Common myeloid progenitor, CD34-positive (primary cell): Measurements from ENCODE around the gene KRTAP11-1.

Experiments
- CTCF ChIA-PET: fragments of 350-600 bp; sonication (Branson Sonifier 250); formaldehyde crosslinking; loops from one replicate; lab custom pipeline; 2021; ENCODE audit warnings: antibody characterized with exemption; lab: Charles Lee
- POLR2A ChIA-PET: fragments of 350-600 bp; sonication (Branson Sonifier 250); formaldehyde crosslinking; loops from one replicate; lab custom pipeline; 2021; ENCODE audit warnings: antibody characterized with exemption; lab: Charles Lee
- DNase-seq, 3 donors: peaks; one replicate each; pipeline versions ENCODE4 v3.0.0 to v3.0.0-alpha.2; 2013
- H3K27ac ChIP-seq, 2 experiments: 1 replicate in 1 of 2; 2 replicates in 1 of 2; pipeline ENCODE4 v1.7.0; 2013; ENCODE audit warnings: inconsistent platforms in 2 of 2, low read length in 2 of 2, mild to moderate bottlenecking in 2 of 2, low read depth in 1 of 2, moderate library complexity in 1 of 2; ENCODE audit not compliant: severe bottlenecking in 2 of 2, insufficient read depth in 1 of 2, poor library complexity in 1 of 2
- H3K27me3 ChIP-seq, 5 experiments: replicated peaks in 2 of 5; 1 replicate in 3 of 5; 2 replicates in 2 of 5; pipeline versions ENCODE4 v1.6.1 to v1.7.0; 2013; ENCODE audit warnings: low read length in 4 of 5, mild to moderate bottlenecking in 2 of 5, moderate library complexity in 2 of 5, inconsistent platforms in 1 of 5; ENCODE audit not compliant: insufficient read depth in 5 of 5, control insufficient read depth in 4 of 5
- H3K36me3 ChIP-seq, 4 experiments: 1 replicate in 2 of 4; 2 replicates in 2 of 4; pipeline versions ENCODE4 v1.6.1 to v1.7.0; 2013; ENCODE audit warnings: low read length in 3 of 4, control low read depth in 1 of 4, mild to moderate bottlenecking in 1 of 4; ENCODE audit not compliant: control insufficient read depth in 4 of 4, insufficient read depth in 4 of 4
- H3K4me1 ChIP-seq, 4 experiments: 1 replicate in 3 of 4; 2 replicates in 1 of 4; pipeline versions ENCODE4 v1.6.1 to v1.7.1; 2013; ENCODE audit warnings: low read length in 3 of 4, mild to moderate bottlenecking in 3 of 4, control low read depth in 1 of 4, inconsistent platforms in 1 of 4, moderate library complexity in 1 of 4; ENCODE audit not compliant: control insufficient read depth in 4 of 4, insufficient read depth in 4 of 4; ENCODE audit errors: control extremely low read depth in 1 of 4
- H3K4me3 ChIP-seq, 7 experiments: 1 replicate in 4 of 7; 2 replicates in 3 of 7; pipeline versions ENCODE4 v1.5.1 to v1.7.0; 2013; ENCODE audit warnings: mild to moderate bottlenecking in 7 of 7, low read length in 6 of 7, moderate library complexity in 6 of 7, inconsistent platforms in 2 of 7, low read depth in 2 of 7, control low read depth in 1 of 7; ENCODE audit not compliant: insufficient read depth in 4 of 7, control insufficient read depth in 1 of 7; ENCODE audit errors: extremely low read depth in 1 of 7
- H3K9me3 ChIP-seq, 5 experiments: 1 replicate in 4 of 5; 2 replicates in 1 of 5; pipeline versions ENCODE4 v1.6.1 to v1.7.1; 2013; ENCODE audit warnings: low read length in 4 of 5, mild to moderate bottlenecking in 2 of 5, inconsistent platforms in 1 of 5, low read depth in 1 of 5, moderate library complexity in 1 of 5; ENCODE audit not compliant: control insufficient read depth in 4 of 5, insufficient read depth in 2 of 5; ENCODE audit errors: control extremely low read depth in 1 of 5
- WGBS: methylation state at CpG from one replicate; pipeline ENCODE4 v1.1.5; 2013; ENCODE audit not compliant: insufficient coverage; 5-methylcytosine and 5-hydroxymethylcytosine counted together

KRTAP11-1 gene

DNA sequence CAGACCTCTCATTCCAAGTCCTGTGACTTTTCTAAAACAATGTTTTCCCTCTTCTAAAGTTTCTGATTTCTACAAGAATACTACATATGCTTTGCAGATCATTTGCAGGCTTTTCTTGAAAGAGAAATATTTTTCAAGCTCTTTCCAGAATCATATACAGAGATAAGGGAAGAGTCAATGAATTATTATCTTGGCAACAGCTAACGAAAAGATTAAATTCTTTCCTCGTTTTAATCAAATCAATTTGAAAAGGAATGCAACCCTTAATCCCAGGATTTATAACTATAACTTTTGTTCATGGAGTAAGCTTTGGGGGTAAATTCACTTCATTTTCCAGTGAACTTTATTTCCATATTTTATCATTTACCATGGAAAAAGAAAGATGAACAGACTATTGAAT lies 6.9 kb downstream of the KRTAP11-1 start:
- CTCF ChIA-PET, result no interaction called here
- POLR2A ChIA-PET, result no interaction called here
- Histone ChIP-seq H3K4me3 (no peak overlapping the region), H3K36me3 (no peaks in the 10 kb centered on the region), H3K27me3 (peaks cover 0 to 2% (median 0%) of the 10 kb centered on the region in 5 experiments), H3K4me1 (no peaks in the 10 kb centered on the region), H3K9me3 (peaks cover 0 to 3% (median 0%) of the 10 kb centered on the region in 5 experiments), H3K27ac (no peak overlapping the region)
- no peak for DNase-seq
- WGBS, result no CpG with 5 or more reads among the region's 2 CpGs

DNA sequence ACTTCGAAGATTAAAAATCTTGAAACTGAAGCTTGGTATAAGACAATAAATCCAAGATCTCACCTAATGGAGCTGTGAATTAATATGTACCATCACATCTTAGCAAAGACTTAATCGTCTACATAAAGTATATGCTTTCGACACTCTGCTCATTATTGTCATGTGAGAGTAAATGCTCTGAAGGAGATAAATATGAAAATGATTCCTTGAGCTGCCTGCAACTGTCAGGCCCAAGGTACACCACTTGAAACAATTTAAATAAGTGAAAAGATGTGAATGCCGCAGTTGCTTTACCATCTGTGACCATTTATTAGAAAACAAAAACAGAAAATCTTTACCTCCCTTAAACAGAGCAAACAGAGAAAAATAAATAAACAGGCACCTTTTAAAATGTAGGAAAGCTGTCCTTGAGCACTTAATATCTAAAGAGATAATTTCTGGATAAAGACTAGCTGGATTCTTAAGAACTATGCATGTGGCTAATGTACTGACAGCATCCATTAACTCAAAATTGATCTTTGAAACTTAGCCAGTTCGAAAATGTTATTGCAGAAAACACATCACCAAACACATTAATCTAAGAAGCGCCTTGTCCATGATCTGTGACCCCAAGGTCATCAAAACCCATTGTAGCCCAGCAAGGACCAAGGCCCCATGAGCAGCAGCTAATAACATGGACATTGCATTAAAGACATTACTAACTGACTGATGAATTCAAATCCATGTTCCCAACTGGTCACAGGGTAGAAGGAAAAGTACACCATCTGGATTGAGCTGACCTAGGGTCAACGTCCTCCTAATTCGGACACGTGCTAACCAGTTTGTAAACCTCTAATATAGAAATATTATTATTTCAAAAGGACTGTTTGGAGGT lies 33.5 kb downstream of the KRTAP11-1 start:
- Histone ChIP-seq H3K27ac (no peak overlapping the region), H3K36me3 (no peaks in the 10 kb centered on the region), H3K9me3 (no peaks in the 10 kb centered on the region), H3K4me1 (no peaks in the 10 kb centered on the region), H3K27me3 (no peaks in the 10 kb centered on the region), H3K4me3 (no peak overlapping the region)
- no peak for DNase-seq
- ChIA-PET CTCF (no interaction called here), POLR2A (no interaction called here)
- WGBS, result 100% methylated on average over 2 of the region's 9 CpGs

DNA sequence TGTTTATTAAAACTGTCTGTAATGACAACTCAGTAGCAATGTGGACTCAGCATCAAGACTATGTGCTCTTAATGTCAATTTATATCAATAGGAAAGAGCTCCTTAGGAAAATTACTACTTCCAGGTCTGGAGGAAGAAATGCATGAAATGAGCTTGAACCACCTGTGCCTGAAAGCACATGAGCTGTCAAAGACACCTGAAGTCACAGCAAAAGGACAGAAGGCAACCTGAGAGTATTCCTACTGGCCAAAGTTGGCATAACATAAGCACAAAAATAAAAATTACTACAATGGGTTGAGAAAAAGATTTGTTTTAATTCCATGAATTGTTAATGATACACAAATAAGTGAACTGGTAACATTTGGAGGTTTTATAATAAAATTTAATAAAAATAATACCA lies 38.4 kb downstream of the KRTAP11-1 start:
- CTCF ChIA-PET, result no interaction called here
- Histone ChIP-seq H3K36me3 (no peaks in the 10 kb centered on the region), H3K27me3 (no peaks in the 10 kb centered on the region), H3K27ac (no peak overlapping the region), H3K4me1 (no peaks in the 10 kb centered on the region), H3K4me3 (no peak overlapping the region), H3K9me3 (no peaks in the 10 kb centered on the region)
- POLR2A ChIA-PET, result no interaction called here
- DNase-seq, result no peak

DNA sequence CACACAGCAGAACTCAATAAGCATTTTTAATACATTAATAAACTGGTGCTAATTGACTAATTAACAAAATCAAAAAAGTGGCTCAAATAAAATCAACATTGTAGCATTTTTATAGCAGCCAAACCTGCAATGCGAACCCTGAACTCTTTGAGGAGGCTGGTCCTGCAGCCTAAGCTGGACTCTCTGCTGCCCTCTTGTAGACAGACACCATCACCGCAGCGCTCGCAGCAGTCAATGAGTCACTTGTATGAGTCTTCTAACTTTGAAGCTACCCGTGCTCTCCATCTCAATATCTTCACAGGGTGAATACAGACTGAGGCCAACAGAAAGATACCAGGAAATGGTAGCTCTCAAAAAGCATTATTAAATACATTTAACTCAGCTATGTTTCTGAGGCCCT lies 42.1 kb downstream of the KRTAP11-1 start:
- Histone ChIP-seq H3K27ac (no peak overlapping the region), H3K4me3 (no peak overlapping the region), H3K27me3 (no peaks in the 10 kb centered on the region), H3K4me1 (no peaks in the 10 kb centered on the region), H3K36me3 (no peaks in the 10 kb centered on the region), H3K9me3 (no peaks in the 10 kb centered on the region)
- DNase-seq, result peak; percentile 1 to 14 (median 8)
- ChIA-PET POLR2A (no interaction called here), CTCF (no interaction called here)
- 39% methylated on average over 4 of the region's 5 CpGs for WGBS

DNA sequence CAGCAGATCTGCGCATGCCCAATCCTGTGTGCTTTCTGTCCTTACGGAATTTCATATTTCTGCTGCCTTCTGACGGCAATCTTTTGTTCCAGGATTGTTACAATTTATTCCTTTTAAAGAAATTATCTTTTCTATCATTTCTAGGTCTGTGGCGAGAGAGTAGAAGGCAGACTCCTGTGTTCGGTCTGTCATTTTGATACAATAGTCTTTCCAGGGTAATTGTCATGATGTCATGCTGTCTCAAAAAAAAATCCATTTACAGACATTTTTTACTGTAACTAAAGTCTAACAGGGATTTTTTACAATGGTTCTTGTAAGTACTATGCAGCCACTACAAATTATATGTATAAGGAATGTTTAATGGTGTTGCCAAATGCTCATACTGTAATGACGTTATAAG lies 42.8 kb downstream of the KRTAP11-1 start:
- Histone ChIP-seq H3K4me3 (no peak overlapping the region), H3K9me3 (no peaks in the 10 kb centered on the region), H3K36me3 (no peaks in the 10 kb centered on the region), H3K27ac (no peak overlapping the region), H3K27me3 (no peaks in the 10 kb centered on the region), H3K4me1 (no peaks in the 10 kb centered on the region)
- POLR2A ChIA-PET, result no interaction called here
- DNase-seq, result no peak
- CTCF ChIA-PET, result no interaction called here
- 100% methylated on average over 3 of the region's 6 CpGs for WGBS

DNA sequence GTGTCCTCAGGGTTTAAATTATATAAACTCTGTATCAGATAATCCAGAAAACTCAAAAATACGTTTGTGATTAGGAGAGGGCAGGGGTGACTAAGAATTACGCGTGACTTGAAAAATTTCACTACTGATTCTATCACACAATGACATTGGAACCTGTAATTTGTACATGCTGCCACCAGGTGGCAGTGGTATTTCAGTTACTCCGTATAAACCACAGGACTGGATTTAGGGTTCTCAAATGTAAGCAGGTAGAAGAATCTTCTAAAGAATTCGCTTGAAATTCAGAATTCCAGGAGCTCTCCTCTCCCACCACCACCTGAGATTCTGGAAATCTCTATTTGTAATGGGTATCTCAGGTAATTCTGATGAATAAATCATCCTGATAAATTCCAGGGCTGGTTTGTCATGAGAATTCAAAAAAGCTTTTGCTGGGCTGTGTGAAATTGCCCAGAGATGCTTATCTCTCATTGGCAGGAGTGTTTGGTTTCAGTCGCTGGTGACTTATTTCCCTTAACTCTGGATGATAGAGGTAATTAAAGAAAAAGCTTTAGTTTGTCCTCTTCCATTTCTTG lies 50.1 kb downstream of the KRTAP11-1 start:
- Histone ChIP-seq H3K27ac (no peak overlapping the region), H3K27me3 (peaks cover 0 to 2% (median 0%) of the 10 kb centered on the region in 5 experiments), H3K4me3 (no peak overlapping the region), H3K9me3 (peaks cover 0 to 5% (median 0%) of the 10 kb centered on the region in 5 experiments), H3K4me1 (no peaks in the 10 kb centered on the region), H3K36me3 (no peaks in the 10 kb centered on the region)
- WGBS, result no CpG with 5 or more reads among the region's 6 CpGs
- DNase-seq, result peak; percentile 2 to 29 (median 15)
- ChIA-PET CTCF (no interaction called here), POLR2A (no interaction called here)
